Breast epithelium (tissue), 3 donors: Measurements from ENCODE around the gene TDP1.
"Not testable (repeated sequence)": the region's sequence is repeated elsewhere in the genome, so short reads cannot be mapped to it uniquely, and the experiment has no call there.

Experiments
- CTCF ChIP-seq, 3 donors: fragments of 450-650 bp; IDR thresholded peaks; one replicate each; pipeline ENCODE4 v1.5.1; 2016 to 2017; ENCODE audit warnings: antibody characterized with exemption in 3 of 3, mild to moderate bottlenecking in 3 of 3, moderate library complexity in 3 of 3
- POLR2AphosphoS5 ChIP-seq, 3 donors: sonication (generic); formaldehyde crosslinking; IDR thresholded peaks; one replicate each; pipeline ENCODE4 v1.6.1; 2017; ENCODE audit warnings: antibody characterized with exemption in 3 of 3

GRCh38 chr14:90026608-90027007 is 70.9 kb downstream of the TDP1 start:
- not testable (repeated sequence) for TF ChIP-seq CTCF, POLR2AphosphoS5 (IDR thresholded peaks at IDR 0.05)
